Suprapubic skin (tissue), 4 donors: Measurements from ENCODE around the gene FBXW2. TPM values are rescaled to one million over a fixed set of nuclear protein-coding genes. Genes with fewer than 3 reads are reported as not detected.

Source experiments
- DNase-seq, 2 donors: peaks; one replicate each; pipeline ENCODE4 v3.0.0-alpha.2; 2019; ENCODE audit warnings: low spot score in 2 of 2
- H3K27ac ChIP-seq: fragments of 200-600 bp; sonication (generic); one replicate; pipeline ENCODE4 v1.5.1; 2019
- H3K27me3 ChIP-seq: fragments of 200-600 bp; sonication (generic); one replicate; pipeline ENCODE4 v1.5.1; 2019
- H3K36me3 ChIP-seq: fragments of 200-600 bp; sonication (generic); one replicate; pipeline ENCODE4 v1.5.1; 2019
- H3K4me1 ChIP-seq: fragments of 200-600 bp; sonication (generic); one replicate; pipeline ENCODE4 v1.5.1; 2019
- H3K4me3 ChIP-seq: fragments of 200-600 bp; sonication (generic); one replicate; pipeline ENCODE4 v1.5.1; 2019; ENCODE audit warnings: mild to moderate bottlenecking
- H3K9me3 ChIP-seq: fragments of 200-600 bp; sonication (generic); one replicate; pipeline ENCODE4 v1.5.1; 2019
- CTCF ChIP-seq, 2 donors: fragments of 200-600 bp in 1 of 2; fragments of 450-650 bp in 1 of 2; sonication (generic) in 1 of 2; IDR thresholded peaks; one replicate each; pipeline ENCODE4 v1.5.1; 2016 to 2019; ENCODE audit warnings: antibody characterized with exemption in 2 of 2, mild to moderate bottlenecking in 1 of 2, moderate library complexity in 1 of 2
- EP300 ChIP-seq: sonication (generic); formaldehyde crosslinking; IDR thresholded peaks from one replicate; pipeline ENCODE4 v1.6.1; 2017; ENCODE audit warnings: antibody characterized with exemption
- POLR2A ChIP-seq, 2 donors: fragments of 450-650 bp; IDR thresholded peaks; one replicate each; pipeline ENCODE4 v1.6.1; 2017; ENCODE audit warnings: antibody characterized with exemption in 2 of 2, mild to moderate bottlenecking in 2 of 2, moderate library complexity in 2 of 2
- POLR2AphosphoS5 ChIP-seq, 3 donors: sonication (generic); formaldehyde crosslinking; IDR thresholded peaks; one replicate each; pipeline ENCODE4 v1.6.1; 2017; ENCODE audit warnings: antibody characterized with exemption in 3 of 3
- WGBS: methylation state at CpG from one replicate; pipeline ENCODE4 v1.1.5; 2018; 5-methylcytosine and 5-hydroxymethylcytosine counted together
- total RNA-seq, 4 donors: library from RNA; depleted of rRNA; stranded (reverse); fragments of >200 nt; gene quantifications; one replicate each; pipeline ENCODE4 v1.1.0, GENCODE V29; 2016

The FBXW2 gene
- total RNA-seq, 4 donors from 2014 or later, result 40.4 to 74.8 (median 52.3) TPM

DNA sequence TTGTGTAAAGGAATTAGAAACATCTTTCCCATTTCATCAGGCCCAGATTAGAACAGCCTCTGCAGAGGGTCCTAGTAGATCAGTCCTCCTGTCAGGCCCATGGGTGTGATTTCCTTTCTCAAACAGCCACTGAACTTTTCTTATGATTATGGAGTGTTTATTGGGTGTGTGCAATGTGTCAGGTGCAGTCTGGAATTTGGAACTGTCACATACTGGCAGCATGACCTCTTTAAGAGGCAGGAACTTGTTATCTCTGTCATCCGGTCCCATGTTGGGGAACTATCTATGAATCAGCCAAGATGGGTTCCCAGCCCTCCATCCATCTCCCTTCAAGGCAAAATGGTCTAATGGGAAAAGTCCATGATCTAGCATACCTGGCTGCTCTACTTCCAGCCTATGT, 67.3 kb downstream of the FBXW2 start:
- no peak for DNase-seq
- Histone ChIP-seq H3K27me3 (no peaks in the 10 kb centered on the region), H3K4me1 (no peaks in the 10 kb centered on the region), H3K9me3 (no peaks in the 10 kb centered on the region), H3K36me3 (no peaks in the 10 kb centered on the region), H3K4me3 (no peak overlapping the region), H3K27ac (no peak overlapping the region)
- WGBS, result 50% methylated on average over 1 of the region's 1 CpG
- TF ChIP-seq POLR2AphosphoS5 (IDR thresholded peaks at IDR 0.05) (no peak), POLR2A (IDR thresholded peaks at IDR 0.05) (no peak), CTCF (IDR thresholded peaks at IDR 0.05) (no peak), EP300 (no peak)

- H3K4me1 ChIP-seq, result no peaks in the 10 kb centered on the region
- H3K4me3 ChIP-seq, result no peak overlapping the region
- no peaks in the 10 kb centered on the region for H3K36me3 ChIP-seq
- no peak for DNase-seq
- H3K9me3 ChIP-seq, result no peaks in the 10 kb centered on the region
- H3K27me3 ChIP-seq, result no peaks in the 10 kb centered on the region
- TF ChIP-seq POLR2A (IDR thresholded peaks at IDR 0.05) (no peak), POLR2AphosphoS5 (IDR thresholded peaks at IDR 0.05) (no peak), CTCF (IDR thresholded peaks at IDR 0.05) (no peak), EP300 (no peak)
- no peak overlapping the region for H3K27ac ChIP-seq
- WGBS, result 60% methylated on average over 1 of the region's 1 CpG
Measured at GRCh38 chr9:120724757-120725400, 68.3 kb downstream of the FBXW2 start.

GRCh38 chr9:120723565-120723964, 69.7 kb downstream of the FBXW2 start:
- Histone ChIP-seq H3K4me3 (no peak overlapping the region), H3K9me3 (no peaks in the 10 kb centered on the region), H3K36me3 (no peaks in the 10 kb centered on the region), H3K27ac (no peak overlapping the region), H3K27me3 (no peaks in the 10 kb centered on the region), H3K4me1 (no peaks in the 10 kb centered on the region)
- no peak for DNase-seq
- no peak for TF ChIP-seq EP300
- TF ChIP-seq CTCF (IDR thresholded peaks at IDR 0.05), result no peak
- no peak for TF ChIP-seq POLR2A (IDR thresholded peaks at IDR 0.05)
- no peak for TF ChIP-seq POLR2AphosphoS5 (IDR thresholded peaks at IDR 0.05)
- WGBS, result 67% methylated on average over 3 of the region's 3 CpGs

DNA sequence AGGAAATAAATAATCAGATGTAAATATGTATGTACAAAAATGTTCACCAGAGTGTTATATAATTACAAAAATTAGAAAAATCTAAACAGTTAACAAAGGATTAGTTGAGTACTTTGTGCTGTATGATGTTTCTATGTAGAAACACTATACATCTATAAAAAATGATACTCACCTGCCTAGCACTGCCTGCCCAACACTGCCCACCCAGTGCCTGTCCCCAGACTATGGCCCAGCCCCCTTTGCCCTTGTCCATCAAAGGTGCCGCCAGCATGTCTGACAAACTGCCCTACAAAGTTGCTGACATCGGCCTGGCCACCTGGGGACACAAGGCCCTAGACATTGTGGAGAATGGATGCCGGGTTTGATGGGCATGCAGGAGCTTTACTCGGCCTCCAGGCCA, 72.8 kb downstream of the FBXW2 start:
- no peak for DNase-seq
- Histone ChIP-seq H3K9me3 (no peaks in the 10 kb centered on the region), H3K4me1 (peaks cover 6% of the 10 kb centered on the region), H3K27ac (no peak overlapping the region), H3K4me3 (no peak overlapping the region), H3K27me3 (no peaks in the 10 kb centered on the region), H3K36me3 (no peaks in the 10 kb centered on the region)
- TF ChIP-seq POLR2AphosphoS5 (IDR thresholded peaks at IDR 0.05) (no peak), POLR2A (IDR thresholded peaks at IDR 0.05) (no peak), EP300 (no peak), CTCF (IDR thresholded peaks at IDR 0.05) (no peak)
- 98% methylated on average over 4 of the region's 4 CpGs for WGBS

GRCh38 chr9:120718316-120718715, 74.9 kb downstream of the FBXW2 start:
- Histone ChIP-seq H3K9me3 (no peaks in the 10 kb centered on the region), H3K27me3 (no peaks in the 10 kb centered on the region), H3K36me3 (no peaks in the 10 kb centered on the region), H3K27ac (no peak overlapping the region), H3K4me1 (peaks cover 13% of the 10 kb centered on the region), H3K4me3 (no peak overlapping the region)
- no peak for DNase-seq
- 68% methylated on average over 3 of the region's 3 CpGs for WGBS
- TF ChIP-seq EP300 (no peak), POLR2AphosphoS5 (IDR thresholded peaks at IDR 0.05) (no peak), POLR2A (IDR thresholded peaks at IDR 0.05) (no peak), CTCF (IDR thresholded peaks at IDR 0.05) (no peak)
